ENCODE measurements around the gene PI4KA.

DNA sequence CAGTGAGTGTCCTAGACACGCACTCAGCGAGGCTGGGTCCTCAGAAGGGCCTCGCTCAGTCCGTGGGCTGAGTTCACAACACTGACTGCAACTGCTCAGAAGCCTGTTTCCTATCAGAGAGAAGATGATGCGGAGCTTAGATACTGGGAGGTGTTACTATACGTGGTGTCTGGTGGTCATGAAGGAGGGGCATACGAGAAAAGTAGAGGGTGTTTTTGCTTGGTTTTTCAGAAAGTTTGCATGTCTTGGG lies 94.2 kb downstream of the PI4KA start:
- TF ChIP-seq, protein P1, sequence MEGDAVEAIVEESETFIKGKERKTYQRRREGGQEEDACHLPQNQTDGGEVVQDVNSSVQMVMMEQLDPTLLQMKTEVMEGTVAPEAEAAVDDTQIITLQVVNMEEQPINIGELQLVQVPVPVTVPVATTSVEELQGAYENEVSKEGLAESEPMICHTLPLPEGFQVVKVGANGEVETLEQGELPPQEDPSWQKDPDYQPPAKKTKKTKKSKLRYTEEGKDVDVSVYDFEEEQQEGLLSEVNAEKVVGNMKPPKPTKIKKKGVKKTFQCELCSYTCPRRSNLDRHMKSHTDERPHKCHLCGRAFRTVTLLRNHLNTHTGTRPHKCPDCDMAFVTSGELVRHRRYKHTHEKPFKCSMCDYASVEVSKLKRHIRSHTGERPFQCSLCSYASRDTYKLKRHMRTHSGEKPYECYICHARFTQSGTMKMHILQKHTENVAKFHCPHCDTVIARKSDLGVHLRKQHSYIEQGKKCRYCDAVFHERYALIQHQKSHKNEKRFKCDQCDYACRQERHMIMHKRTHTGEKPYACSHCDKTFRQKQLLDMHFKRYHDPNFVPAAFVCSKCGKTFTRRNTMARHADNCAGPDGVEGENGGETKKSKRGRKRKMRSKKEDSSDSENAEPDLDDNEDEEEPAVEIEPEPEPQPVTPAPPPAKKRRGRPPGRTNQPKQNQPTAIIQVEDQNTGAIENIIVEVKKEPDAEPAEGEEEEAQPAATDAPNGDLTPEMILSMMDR (IDR thresholded peaks at IDR 0.05; ENCODE audit: low read depth, low read length): no peak
- TF ChIP-seq EZH2phosphoT487 (IDR thresholded peaks at IDR 0.05; ENCODE audit: low read depth): no peak
